IPS DF 4.7 (cell line): ENCODE results near the gene PLCXD3.
"Not testable (repeated sequence)": the region's sequence is repeated elsewhere in the genome, so short reads cannot be mapped to it uniquely, and the experiment has no call there.

Source experiments
- DNase-seq: peaks from one replicate; pipeline ENCODE4 v3.0.0-alpha.2; 2013; ENCODE audit warnings: low spot score; ENCODE audit errors: extremely low read depth

The PLCXD3 gene

GRCh38 chr5:41356786-41357185, 153.6 kb downstream of the PLCXD3 start:
- no peak for DNase-seq

DNA sequence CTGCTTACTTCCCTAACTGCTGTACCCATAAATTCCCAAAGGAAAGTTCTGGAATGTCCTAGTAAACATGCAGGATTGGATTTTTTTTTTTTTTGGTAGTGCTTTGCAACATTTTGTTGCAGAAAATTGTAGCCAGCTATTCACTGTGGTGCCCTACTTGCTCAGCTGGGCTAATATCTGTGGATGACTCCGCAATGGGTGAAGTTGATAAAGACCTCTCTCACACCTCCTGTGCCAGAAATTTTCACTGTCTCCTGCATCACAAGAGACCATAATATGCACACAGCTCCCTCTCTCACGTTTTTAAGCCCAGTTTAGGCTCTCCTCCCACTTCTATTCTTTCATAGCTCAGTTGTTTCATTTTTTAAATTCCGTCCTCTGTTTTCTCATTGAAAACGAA, 160.6 kb downstream of the PLCXD3 start:
- no peak for DNase-seq

- no peak for DNase-seq
Observed at GRCh38 chr5:41347569-41347968, 162.8 kb downstream of the PLCXD3 start.

GRCh38 chr5:41346609-41347008, 163.8 kb downstream of the PLCXD3 start:
- DNase-seq: no peak

GRCh38 chr5:41345295-41345694, 165.1 kb downstream of the PLCXD3 start:
- no peak for DNase-seq

DNA sequence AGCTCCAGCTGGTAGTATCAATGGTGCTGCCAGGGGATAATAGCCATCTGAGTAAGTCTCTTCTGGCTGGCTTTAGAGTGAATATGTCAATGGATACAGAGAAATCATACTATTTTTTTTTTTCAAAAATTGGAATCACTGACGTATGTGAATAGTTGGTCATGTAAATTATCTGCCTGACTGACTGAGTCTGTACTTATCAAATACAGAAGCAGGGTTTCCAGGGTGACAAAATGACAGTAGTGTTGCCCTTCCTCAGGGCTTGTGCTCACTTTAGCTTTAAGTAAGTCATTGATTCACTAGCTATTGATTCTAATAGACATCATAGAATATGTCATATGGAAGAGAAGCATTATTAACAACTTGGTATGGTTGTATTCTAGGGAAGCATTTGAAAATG, 171.1 kb downstream of the PLCXD3 start:
- DNase-seq: no peak

- no peak for DNase-seq
Observed at GRCh38 chr5:41338136-41338675, 172.2 kb downstream of the PLCXD3 start.

GRCh38 chr5:41337724-41338123, 172.7 kb downstream of the PLCXD3 start:
- DNase-seq: no peak

DNA sequence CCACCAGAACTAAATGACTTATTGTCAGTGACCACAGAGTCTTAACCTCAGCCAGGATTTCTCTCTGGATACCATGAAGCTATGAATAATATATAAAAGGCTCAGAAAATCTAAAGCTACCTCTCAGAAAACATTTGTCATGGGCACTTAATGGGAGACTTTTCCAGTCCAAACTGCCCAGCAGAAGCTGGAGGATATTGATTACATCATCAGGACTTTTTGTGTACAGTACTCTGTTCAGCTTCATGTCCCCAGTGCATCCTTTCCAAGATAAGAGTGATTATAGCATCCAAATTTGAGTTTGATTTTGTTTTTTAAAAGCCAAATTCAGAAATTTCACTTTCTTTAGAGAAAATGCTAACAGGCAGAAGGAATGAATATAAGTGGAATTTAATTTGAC, 173.2 kb downstream of the PLCXD3 start:
- no peak for DNase-seq

GRCh38 chr5:41336471-41336870, 173.9 kb downstream of the PLCXD3 start:
- DNase-seq: no peak

GRCh38 chr5:41335596-41336181, 174.7 kb downstream of the PLCXD3 start:
- DNase-seq: no peak

GRCh38 chr5:41334758-41335157, 175.6 kb downstream of the PLCXD3 start:
- no peak for DNase-seq

- DNase-seq: no peak
Observed at GRCh38 chr5:41334221-41334620, 176.2 kb downstream of the PLCXD3 start.

- DNase-seq: no peak
Observed at GRCh38 chr5:41325074-41325473, 185.3 kb downstream of the PLCXD3 start.

GRCh38 chr5:41322826-41323225, 187.6 kb downstream of the PLCXD3 start:
- DNase-seq: not testable (repeated sequence)

GRCh38 chr5:41312478-41313060, 197.8 kb downstream of the PLCXD3 start:
- DNase-seq: no peak

- no peak for DNase-seq
Observed at GRCh38 chr5:41312066-41312465, 198.3 kb downstream of the PLCXD3 start.

- DNase-seq: no peak
Observed at GRCh38 chr5:41309275-41309674, 201.1 kb downstream of the PLCXD3 start.

GRCh38 chr5:41306005-41306404, 204.4 kb downstream of the PLCXD3 start:
- DNase-seq: no peak

DNA sequence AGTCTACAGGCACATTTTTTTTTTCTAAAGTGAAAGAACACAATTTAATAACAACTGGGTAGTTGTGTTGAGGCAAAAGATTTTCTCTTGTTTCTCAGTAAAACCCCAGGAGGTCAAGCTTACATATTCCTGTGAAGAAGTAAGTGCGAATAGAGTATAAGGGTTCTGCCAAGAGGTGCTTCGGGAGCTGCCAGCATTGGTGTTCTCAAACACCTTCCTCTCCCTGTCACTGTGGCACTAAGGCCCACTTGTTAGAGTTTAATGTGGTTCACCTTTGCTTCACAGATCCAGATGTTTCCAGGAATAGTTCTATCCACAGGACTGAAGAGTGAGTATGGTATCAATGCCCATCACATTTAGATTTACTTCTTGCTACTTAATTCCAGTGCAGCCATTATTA, 205.3 kb downstream of the PLCXD3 start:
- DNase-seq: no peak

DNA sequence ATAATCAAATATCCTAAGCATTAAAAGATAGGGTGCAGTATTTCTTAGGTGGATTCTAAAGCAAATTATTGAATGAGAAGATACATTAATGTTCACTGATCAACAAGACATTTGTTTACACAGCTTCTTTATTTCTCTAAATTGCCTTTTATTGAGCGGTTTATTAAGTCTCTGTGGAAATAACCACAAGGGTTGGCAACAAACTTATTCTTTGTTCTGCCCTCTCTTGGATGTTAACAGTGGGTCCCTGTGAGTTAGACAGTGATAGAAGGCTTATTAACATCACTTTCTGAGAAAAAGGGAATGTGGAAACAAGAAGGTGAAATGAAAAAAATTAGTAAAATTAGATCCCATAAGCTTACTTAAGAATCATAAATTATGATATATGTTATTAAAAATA, 214.3 kb downstream of the PLCXD3 start:
- DNase-seq: no peak

GRCh38 chr5:41291323-41291722, 219.1 kb downstream of the PLCXD3 start:
- no peak for DNase-seq

DNA sequence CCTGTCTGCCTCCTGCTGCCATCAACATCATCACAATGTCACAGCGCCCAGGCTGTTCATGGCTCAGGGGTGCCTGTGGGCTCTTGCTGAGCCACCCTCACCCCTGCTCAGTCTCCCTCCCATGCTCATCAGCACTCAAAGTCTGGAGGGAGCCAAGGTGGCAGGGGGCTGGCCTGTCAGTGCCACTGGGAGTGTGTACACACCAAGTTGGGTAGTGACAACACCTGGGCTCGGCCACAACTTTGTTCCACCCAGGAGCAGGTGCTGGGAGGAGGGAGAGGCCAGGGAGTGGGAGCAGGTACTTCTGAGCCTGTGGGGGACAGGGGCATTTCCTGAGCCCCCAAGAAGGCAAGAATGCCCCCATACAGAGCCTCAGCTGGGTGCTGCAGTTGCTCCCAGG, 219.6 kb downstream of the PLCXD3 start:
- no peak for DNase-seq
